DMS114 treated with DMSO at 0.1 percent for 48 hours (cell line): ENCODE measurements around the gene PHC1.
A peak's percentile ranks its signal among the peaks of the same experiment; 100 is the strongest.

Experiments
- DNase-seq: peaks from one replicate; lab custom pipeline; 2025; ENCODE audit not compliant: unreplicated experiment; lab: John Stamatoyannopoulos, UW

The PHC1 gene

DNA sequence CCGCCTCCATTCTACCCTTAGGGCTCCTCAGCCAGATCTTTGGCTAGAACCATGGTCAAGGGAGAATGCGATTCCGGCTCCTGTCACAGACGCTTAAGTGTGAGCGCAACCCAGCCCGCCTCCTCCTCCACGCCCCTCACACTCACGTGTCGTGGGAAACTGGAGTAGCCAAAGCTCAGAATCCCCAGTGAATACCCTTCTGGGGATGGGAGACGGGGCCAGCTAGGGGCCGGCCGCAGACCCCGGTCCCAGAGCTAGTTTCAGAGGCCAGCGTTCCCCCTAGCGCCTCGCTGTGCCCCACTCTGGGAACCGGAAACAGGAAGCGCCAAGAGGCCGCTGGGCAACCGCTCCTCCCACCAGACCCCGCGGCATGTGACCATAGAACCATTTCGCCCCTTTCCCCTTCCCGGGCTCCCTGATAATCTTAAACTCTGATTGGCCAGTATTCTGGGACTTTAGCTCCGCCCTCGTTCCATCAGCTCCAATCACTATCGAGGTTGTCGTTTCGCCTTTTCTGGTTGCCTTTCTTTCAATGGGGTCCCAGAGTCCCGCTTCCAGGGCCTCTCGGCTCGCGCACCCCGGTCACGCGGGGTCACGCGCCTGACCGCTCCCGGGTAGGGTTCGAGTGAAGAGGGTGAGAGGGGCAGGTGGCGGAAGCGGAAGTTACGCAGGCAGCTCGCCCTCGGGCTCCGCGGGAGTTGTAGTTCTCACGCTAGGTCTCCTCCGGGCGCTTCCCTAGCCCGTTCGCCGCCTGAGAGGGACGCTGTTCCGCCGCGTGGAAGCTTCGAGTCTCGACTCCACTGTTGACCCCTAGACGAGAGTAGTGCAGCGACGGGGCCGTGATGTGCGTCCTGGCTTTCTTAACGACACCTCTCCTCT, 35.3 kb downstream of the PHC1 start, which contains the start of gene M6PR:
Gene M6PR (minus strand): TSS at position 304 of the 879 bp plus-strand sequence. CDS start 3,241 bp downstream, outside the sequence.
- peak; percentile 95 for DNase-seq

DNA sequence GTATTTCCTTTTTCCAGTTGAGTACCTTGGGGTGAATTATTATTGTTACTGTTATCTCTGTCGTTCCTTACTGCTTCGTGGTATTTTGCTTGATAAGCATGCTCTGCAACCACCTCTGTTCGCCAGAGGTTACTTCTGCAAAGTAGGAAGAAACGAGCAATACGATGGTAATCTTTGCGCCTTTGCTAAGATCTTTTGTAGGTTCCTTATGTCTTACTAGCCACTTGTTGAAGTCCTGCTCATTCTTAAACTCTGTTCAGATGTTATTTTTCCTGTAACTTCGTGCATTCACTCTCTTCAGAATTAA, 35.9 kb downstream of the PHC1 start:
- no peak for DNase-seq

DNA sequence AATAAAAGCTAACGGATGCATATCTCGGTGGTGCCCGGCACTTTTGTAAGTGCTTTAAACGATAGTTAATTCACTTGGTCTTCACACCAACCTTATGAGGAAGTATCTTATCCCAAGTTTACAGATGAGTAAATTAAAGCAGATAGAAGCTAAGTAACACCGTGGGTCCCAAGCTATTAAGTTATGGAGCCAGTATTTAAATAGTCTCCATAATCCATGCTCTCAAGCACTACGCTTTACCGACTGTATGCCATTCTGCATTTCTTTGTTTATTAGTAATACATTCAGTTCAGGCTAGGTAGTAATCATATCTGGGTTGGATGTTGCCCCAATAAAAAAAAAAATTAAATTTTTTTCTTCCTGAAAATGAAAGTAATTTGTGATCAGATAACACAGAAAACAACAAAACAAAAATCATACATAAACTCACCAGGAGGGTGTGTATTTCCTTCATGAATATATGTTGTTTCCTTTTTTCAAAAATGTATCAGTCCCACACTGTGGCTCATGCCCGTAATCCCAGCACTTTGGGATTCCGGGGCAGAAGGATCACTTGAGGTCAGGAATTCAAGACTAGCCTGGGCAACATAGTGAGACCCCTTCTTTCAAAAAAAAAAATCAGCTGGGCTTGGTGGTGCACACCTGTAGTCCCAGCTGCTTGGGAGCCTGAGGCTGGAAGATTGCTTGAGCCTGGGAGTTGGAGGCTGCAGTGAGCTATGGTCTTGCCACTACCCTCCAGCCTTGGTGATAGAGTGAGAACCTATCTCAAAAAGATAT, 36.6 kb downstream of the PHC1 start:
- no peak for DNase-seq

DNA sequence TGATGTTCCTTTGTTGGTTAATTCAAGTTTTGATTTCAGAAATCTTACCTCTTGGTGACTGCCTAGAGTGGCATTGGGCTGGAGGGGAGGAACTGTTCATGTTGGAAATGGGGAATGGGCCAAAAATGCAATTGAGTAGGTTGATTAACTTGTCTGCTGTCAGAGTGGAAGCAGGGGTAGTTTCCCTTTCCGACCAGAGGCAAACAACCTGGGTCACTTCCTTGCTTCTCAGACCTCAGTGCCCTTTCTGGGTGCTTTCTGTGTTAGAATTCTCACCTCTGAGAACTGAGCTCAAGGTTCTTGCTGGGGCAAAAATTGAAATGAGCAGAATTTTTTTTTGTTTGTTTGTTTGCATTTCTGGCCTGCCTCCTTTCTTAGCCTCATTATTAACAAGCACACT, 37.4 kb downstream of the PHC1 start:
- DNase-seq: no peak

DNA sequence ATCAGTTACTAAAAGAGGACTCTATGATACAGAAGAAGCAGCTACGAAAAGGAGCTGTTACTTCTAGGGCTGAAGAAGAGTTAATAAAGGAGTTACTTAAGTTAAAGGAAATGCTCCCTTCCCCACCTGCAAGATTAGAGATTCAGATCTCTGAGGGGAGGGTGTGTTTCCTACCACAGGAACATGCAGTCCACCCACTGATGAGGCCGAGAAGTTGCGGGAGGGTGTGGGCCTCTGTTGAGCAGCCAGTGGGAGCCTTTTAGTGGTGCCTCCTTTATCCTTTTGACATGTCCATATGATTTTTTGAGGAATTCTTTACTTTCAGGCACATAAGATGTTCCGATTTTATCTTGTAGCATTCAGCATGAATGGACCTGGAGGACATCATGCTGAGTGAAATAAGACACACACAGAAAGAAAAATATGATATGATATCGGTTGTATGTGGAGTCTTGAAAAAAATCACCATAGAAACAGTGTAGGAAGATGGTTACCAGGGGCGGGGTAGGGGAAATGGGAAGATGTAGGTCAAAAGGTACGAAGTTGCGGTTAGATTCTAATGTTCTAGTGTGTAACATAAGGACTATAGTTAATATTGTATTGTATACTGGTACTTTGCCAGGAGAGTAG, 39.6 kb downstream of the PHC1 start:
- no peak for DNase-seq

DNA sequence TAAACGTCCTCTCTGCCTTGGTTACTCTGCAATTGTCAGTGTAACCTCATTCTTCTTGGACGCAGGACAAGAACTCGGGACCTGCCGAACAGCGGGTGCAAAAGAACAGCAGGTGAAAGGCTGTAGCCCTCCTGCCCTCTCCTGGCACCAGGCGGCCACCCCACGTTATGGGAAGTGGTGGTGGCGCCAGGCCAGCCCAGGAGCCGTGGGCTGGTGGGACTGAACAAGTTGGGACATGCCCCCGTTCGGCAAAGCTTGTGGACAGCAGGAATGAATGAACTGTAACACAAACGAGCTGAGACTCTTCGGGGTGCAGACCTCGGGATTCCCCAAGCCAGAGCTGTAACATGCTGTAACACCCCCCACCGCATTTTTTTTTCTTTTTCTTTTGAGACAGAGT, 41.8 kb downstream of the PHC1 start:
- DNase-seq: no peak

DNA sequence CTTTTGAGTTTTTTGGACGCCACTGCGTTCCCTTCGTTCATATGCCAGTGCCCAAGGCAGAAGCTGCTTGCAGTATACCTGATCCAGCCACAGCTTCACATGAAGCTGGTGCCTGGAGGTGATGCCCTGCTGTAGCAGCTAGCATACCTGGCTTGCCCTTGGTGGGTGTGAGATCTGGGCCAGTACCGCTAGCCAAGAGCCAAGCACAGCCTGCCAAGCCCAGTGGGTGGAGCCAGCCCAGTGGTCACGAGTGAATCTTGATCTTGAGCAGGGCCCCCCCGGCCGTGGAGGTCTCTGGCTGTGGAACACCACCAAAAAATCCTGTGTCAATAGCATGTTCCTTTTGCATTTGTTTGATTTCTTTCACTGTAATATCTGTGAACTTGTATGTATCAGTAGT, 42.5 kb downstream of the PHC1 start:
- no peak for DNase-seq

DNA sequence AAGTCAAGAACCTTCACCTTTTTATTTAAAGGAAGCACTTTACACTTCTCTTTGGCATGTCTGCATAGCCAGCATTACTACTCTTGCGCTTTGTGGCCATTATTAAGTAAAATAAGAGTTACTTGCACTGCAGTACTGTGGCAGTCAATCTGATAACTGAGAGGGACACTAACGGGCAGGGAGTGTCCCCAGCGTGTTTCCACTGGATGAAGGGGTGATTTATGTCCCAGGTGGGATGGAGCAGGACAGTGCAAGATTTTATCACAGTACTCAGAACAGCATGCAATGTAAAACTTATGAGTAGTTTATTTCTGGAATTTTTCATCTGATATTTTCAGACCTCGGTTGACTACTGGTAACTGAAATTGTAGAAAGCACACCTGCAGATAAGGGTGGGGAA, 43.3 kb downstream of the PHC1 start:
- DNase-seq: no peak

DNA sequence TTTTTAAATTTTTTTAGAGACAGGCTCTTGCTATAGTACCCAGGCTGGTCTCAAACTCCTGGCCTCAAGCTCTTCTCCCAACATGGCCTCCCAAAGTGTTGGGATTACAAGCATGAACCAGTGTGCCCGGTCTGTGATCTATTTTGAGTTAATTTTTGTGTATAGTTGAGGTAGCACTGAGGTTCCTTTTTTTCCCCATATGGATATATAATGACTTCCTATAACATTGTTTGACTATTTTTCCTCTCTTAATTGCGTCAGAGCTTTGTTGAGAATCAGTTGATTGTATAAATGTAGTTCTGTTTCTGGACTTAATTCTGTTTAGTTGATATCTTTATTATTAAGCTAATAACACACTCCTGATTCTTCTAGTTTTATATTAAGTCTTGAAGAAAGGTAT, 43.8 kb downstream of the PHC1 start:
- DNase-seq: no peak

DNA sequence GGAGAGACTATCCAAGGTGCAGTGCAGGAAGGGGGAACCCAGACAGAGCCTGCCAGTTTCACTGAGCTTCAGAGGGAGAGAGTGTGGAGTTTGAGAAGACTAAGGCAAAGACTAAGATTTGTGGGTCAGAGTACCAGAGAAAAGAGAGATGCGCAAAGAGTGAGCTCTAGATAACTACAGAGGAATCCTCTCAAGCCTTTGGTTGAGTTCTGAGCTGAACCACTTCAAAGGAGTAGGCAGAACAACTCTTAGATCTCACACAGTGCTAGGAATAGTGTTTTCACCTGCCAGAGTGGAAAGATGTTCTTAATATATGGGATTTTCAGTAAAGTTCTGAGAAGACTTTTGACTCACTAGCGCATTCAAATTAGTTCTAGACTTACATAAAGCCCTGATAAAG, 45.9 kb downstream of the PHC1 start:
- no peak for DNase-seq

DNA sequence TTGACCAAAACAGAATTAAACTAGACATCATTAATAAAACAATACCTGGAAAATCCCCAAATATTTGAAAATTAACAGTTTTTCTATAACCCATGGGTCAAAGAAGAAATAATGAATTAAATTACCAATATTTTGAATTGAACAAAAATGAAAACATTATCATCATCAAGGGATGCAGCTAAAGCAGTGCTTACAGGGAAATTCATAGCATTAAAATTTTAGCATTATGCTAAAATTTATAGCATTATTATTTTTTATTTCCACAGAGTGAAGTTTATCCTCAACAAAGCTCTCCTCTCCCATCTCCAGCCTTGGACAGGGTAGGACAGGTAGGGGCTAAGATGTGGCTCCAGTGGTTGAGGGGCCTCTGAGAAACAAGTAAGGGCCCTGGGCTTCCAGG, 54.5 kb downstream of the PHC1 start:
- DNase-seq: no peak

DNA sequence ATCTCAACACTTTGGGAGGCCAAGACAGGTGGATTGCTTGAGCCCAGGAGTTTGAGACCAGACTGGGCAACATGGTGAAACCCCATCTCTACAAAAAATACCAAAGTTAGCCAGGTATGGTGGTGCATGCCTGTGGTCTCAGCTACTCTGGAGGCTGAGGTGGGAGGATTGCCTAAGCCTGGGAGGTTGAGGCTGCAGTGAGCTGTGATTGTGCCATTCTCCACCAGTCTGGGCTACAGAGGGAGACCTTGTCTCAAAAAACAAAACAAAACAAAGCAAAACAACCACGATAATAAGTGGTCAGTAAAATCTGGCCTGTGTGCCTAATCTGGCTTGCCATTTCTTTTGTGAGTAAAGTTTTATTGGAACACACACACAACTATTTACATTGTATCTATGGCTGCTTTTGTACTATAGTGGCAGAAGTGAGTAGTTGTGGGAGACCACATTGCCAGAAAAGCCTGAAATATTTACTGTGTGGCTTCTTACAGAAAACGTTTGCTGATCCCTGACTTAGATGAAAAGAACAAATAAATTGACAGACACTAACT, 55.6 kb downstream of the PHC1 start:
- no peak for DNase-seq

DNA sequence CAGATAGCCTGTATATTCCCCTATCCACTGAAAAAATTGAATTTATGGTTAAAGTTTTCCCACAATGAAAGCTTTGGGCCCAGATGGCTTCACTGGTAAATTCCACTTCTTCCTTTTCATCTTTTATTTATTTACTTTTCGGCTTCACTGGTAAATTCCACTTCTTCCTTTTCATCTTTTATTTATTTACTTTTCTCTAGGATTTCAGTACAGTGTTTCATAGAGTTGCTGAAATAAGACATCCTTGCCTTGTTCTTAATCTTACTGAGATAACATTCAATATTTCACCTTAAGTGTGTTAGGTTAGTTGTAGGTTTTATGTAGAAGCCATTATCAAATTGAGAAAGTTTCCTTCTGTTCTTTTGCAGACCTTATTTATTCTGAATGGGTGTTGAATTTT, 56.1 kb downstream of the PHC1 start:
- no peak for DNase-seq

DNA sequence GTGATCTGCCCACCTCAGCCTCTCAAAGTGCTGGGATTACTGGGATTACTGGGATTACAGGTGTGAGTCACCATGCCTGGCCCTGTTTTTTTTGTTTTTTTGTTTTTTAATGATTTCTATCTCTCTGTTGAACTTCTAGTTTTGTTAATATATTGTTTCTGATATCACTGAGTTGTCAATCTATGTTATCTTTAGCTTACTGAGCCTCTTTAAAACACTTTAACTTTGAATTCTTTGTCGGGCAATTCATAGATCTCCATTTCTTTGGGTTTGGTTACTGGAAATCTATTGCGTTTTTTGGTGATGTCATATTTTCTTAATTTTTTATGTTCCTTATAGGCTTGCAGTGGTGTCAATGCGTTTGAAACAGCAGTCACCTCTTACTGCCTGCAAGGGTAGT, 65.8 kb downstream of the PHC1 start:
- DNase-seq: no peak

DNA sequence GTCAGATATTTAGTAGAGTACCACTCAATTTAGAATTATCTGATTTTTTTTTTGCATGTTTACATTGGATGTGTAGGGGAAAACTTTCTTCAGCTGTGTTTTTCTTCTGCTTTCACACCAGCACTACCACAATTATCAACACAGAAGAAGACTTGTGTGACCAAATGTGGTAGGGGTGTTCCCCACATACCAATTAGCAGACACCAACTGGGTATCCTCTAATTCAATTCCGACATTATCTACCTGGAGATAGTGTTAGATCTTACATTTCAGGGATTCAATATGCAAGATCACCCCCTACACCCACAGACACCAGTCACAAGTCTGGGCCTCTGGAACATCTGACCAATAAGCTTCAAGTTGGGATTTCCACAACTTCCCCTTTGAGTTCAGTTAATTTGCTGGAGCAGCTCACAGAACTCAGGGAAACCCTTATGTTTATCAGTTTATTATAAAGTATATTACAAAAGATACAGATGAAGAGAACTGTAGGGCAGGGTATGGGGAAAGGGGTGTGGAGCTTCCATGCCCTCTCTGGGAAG, 71.0 kb downstream of the PHC1 start:
- DNase-seq: no peak

DNA sequence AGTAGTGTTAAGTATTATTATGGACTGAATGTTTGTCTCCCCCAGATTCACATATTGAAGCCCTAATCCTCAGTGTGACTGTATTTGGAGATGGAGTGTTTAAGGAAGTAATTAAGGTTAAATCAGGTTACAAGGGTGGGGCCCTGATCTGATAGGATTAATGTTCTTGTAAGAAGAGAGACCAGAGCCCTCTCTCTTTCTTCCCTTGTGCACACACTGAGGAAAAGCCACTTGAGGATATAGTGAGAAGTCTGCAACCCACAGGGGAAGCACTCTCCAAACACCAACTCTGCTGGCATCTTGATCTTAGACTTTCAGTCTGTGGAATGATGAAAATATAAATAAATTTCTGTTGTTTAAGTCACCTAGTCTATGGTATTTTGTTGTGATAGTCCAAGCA, 72.9 kb downstream of the PHC1 start:
- no peak for DNase-seq

DNA sequence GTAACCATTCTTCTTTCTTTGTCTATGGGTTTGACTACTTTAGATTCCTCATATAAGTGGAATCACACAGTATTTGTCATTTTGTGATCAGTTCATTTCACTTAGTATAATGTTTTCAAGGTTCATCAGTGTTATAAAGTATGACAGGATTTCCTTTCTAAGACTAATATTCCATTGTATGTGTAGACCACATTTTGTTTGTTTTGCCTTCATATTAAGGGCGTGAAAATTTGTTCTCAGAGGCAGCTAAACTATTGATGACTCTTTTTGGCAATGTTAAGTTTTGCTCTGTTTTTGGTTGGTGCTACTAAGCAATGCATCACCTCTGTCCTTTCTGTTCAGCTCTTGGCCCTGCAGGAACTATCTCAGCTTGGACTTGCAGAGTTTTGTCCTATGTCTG, 73.4 kb downstream of the PHC1 start:
- no peak for DNase-seq

DNA sequence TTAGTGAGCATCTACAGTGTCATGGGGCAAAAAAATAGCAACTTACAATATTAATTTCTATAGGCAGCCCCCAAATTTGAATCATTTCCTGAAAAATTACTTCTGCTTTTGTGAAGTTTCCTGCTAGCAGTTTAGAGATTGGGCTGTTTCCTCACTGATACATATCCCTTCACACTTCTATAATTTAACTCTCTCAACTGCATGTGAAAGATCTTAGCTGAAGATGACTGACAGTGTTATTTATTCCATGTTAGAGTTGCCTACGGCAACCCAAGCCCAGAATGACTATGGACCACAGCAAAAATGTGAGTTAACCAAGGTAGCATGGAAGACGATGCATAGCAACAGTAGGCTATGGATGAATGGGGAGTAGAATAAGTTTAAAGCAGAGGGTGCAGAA, 75.1 kb downstream of the PHC1 start, which contains the start of gene KLRG1:
Gene KLRG1 (plus strand): TSS at position 134 of the 400 bp plus-strand sequence. CDS start 90 bp downstream, at position 224.
- no peak for DNase-seq
